HG03565 (cell line): Measurements from ENCODE around the gene CTNND1.
"Not testable (repeated sequence)": the region's sequence is repeated elsewhere in the genome, so short reads cannot be mapped to it uniquely, and the experiment has no call there.

ENCODE experiments used
- ATAC-seq: cut with Tn5 transposase; IDR thresholded peaks from one replicate; pipeline ENCODE4 v1.9.1; 2021; ENCODE audit warnings: mild to moderate bottlenecking, moderate library complexity; ENCODE audit not compliant: unreplicated experiment

CTNND1 gene

GRCh38 chr11:57761301-57762234 lies at the start of gene CTNND1:
Gene CTNND1, plus strand, starts transcription at chr11:57761802. Its CDS starts 29,677 bp downstream, at chr11:57791479.
- peak; percentile 70 for ATAC-seq

GRCh38 chr11:57712256-57713150 lies 49.1 kb upstream of the CTNND1 start, which contains the start of gene TMX2:
Gene TMX2, plus strand, starts transcription at chr11:57712593. Its CDS starts 26 bp downstream, at chr11:57712619.
- ATAC-seq: peak; percentile 95

- no peak for ATAC-seq
Observed at GRCh38 chr11:57713835-57714234, 47.8 kb upstream of the CTNND1 start.

- not testable (repeated sequence) for ATAC-seq
Observed at GRCh38 chr11:57716726-57717125, 44.9 kb upstream of the CTNND1 start.

- no peak for ATAC-seq
Observed at GRCh38 chr11:57727185-57727584, 34.4 kb upstream of the CTNND1 start.

- no peak for ATAC-seq
Observed at GRCh38 chr11:57728829-57729228, 32.8 kb upstream of the CTNND1 start.

- ATAC-seq: no peak
Observed at GRCh38 chr11:57729479-57729878, 32.1 kb upstream of the CTNND1 start.

- ATAC-seq: no peak
Observed at GRCh38 chr11:57732661-57733060, 28.9 kb upstream of the CTNND1 start.

GRCh38 chr11:57735619-57736298 lies 25.8 kb upstream of the CTNND1 start:
- ATAC-seq: peak; percentile 53

- ATAC-seq: peak; percentile 84
Observed at GRCh38 chr11:57741132-57742086, 20.2 kb upstream of the CTNND1 start, which contains the start of gene SELENOH. Gene SELENOH, plus strand, starts transcription at chr11:57741491. Its CDS starts 105 bp downstream, at chr11:57741596.

- no peak for ATAC-seq
Observed at GRCh38 chr11:57742087-57742452, 19.5 kb upstream of the CTNND1 start.

GRCh38 chr11:57744357-57744756 lies 17.2 kb upstream of the CTNND1 start:
- ATAC-seq: no peak

GRCh38 chr11:57745206-57745605 lies 16.4 kb upstream of the CTNND1 start:
- ATAC-seq: no peak

GRCh38 chr11:57746920-57747319 lies 14.7 kb upstream of the CTNND1 start:
- ATAC-seq: no peak

GRCh38 chr11:57751176-57751575 lies 10.4 kb upstream of the CTNND1 start:
- ATAC-seq: no peak

GRCh38 chr11:57751676-57752253 lies 9.8 kb upstream of the CTNND1 start, which contains the start of gene BTBD18:
Gene BTBD18, minus strand, starts transcription at chr11:57751819. Its CDS starts 631 bp downstream, at chr11:57751188.
- no peak for ATAC-seq

GRCh38 chr11:57752954-57753353 lies 8.6 kb upstream of the CTNND1 start:
- no peak for ATAC-seq

GRCh38 chr11:57758174-57758573 lies 3.4 kb upstream of the CTNND1 start:
- ATAC-seq: no peak

GRCh38 chr11:57762235-57762861 lies 746 bp downstream of the CTNND1 start:
- no peak for ATAC-seq
